Stimulated activated naive CD8-positive, alpha-beta T cell treated with anti-CD3 and anti-CD28 coated beads, Interleukin-15, amount 100 ng/mL, for 72 hours (primary cell): ENCODE results near the gene KCNT1.

Experiments
- ATAC-seq: fragments of 150-1000 bp; cut with Tn5 transposase; 2 replicates; pipeline ENCODE4 v1.10.0; 2021; ENCODE audit warnings: mild to moderate bottlenecking, moderate library complexity
- DNase-seq, 2 donors: peaks; one replicate each; pipeline ENCODE4 v3.0.0; 2021 to 2022
- H3K27ac Mint-ChIP-seq, 2 donors: one replicate each; pipeline ENCODE4 v1.8.0; 2022; ENCODE audit warnings: mild to moderate bottlenecking in 2 of 2, mixed read lengths in 2 of 2, moderate library complexity in 2 of 2
- H3K27me3 Mint-ChIP-seq: one replicate; pipeline ENCODE4 v1.8.0; 2022; ENCODE audit warnings: mixed read lengths
- H3K4me1 Mint-ChIP-seq: one replicate; pipeline ENCODE4 v1.8.0; 2022; ENCODE audit warnings: mild to moderate bottlenecking, mixed read lengths
- H3K4me3 Mint-ChIP-seq, 2 donors: one replicate each; pipeline ENCODE4 v1.8.0; 2022; ENCODE audit warnings: mild to moderate bottlenecking in 2 of 2, mixed read lengths in 2 of 2, moderate library complexity in 1 of 2
- H3K9me3 Mint-ChIP-seq, 2 donors: one replicate each; pipeline ENCODE4 v1.8.0; 2022; ENCODE audit warnings: mixed read lengths in 2 of 2

The KCNT1 gene

GRCh38 chr9:135704483-135704882, 2.5 kb downstream of the KCNT1 start:
- Mint-ChIP-seq H3K4me1 (no peaks in the 10 kb centered on the region), H3K9me3 (no peaks in the 10 kb centered on the region), H3K27ac (no peak overlapping the region), H3K4me3 (no peak overlapping the region), H3K27me3 (peaks cover 57% of the 10 kb centered on the region)
- DNase-seq = no peak
- ATAC-seq = no peak

- H3K4me1 Mint-ChIP-seq = no peaks in the 10 kb centered on the region
- H3K27ac Mint-ChIP-seq = no peak overlapping the region
- DNase-seq (no peak), ATAC-seq (no peak)
- H3K27me3 Mint-ChIP-seq = peaks cover 62% of the 10 kb centered on the region
- H3K9me3 Mint-ChIP-seq = no peaks in the 10 kb centered on the region
- no peak overlapping the region for H3K4me3 Mint-ChIP-seq
These were observed 3.4 kb downstream of the KCNT1 start for GRCh38 chr9:135705376-135705775.

GRCh38 chr9:135706288-135706687, 4.3 kb downstream of the KCNT1 start:
- no peaks in the 10 kb centered on the region for H3K4me1 Mint-ChIP-seq

GRCh38 chr9:135707252-135708138, 5.5 kb downstream of the KCNT1 start:
- no peaks in the 10 kb centered on the region for H3K4me1 Mint-ChIP-seq
- no peaks in the 10 kb centered on the region for H3K9me3 Mint-ChIP-seq
- H3K27ac Mint-ChIP-seq = no peak overlapping the region
- H3K4me3 Mint-ChIP-seq = no peak overlapping the region
- ATAC-seq (no peak), DNase-seq (no peak)
- H3K27me3 Mint-ChIP-seq = peaks cover 61% of the 10 kb centered on the region

More at GRCh38 chr9:135706288-135706687, 4.3 kb downstream of the KCNT1 start:
- Mint-ChIP-seq H3K4me3 (no peak overlapping the region), H3K9me3 (no peaks in the 10 kb centered on the region), H3K27ac (no peak overlapping the region), H3K27me3 (peaks cover 53% of the 10 kb centered on the region)
- ATAC-seq (no peak), DNase-seq (no peak)

- Mint-ChIP-seq H3K9me3 (no peaks in the 10 kb centered on the region), H3K27me3 (peaks cover 61% of the 10 kb centered on the region), H3K4me1 (no peaks in the 10 kb centered on the region), H3K27ac (no peak overlapping the region), H3K4me3 (no peak overlapping the region)
- no peak for DNase-seq
- ATAC-seq = no peak
These were observed 6.2 kb downstream of the KCNT1 start for GRCh38 chr9:135708164-135708563.

- H3K27ac Mint-ChIP-seq = no peak overlapping the region
- DNase-seq = no peak
- no peaks in the 10 kb centered on the region for H3K9me3 Mint-ChIP-seq
- ATAC-seq = no peak
- peaks cover 5% of the 10 kb centered on the region for H3K4me1 Mint-ChIP-seq
- H3K4me3 Mint-ChIP-seq = no peak overlapping the region
- H3K27me3 Mint-ChIP-seq = peaks cover 64% of the 10 kb centered on the region
These were observed 9.4 kb downstream of the KCNT1 start for GRCh38 chr9:135711391-135711790.

GRCh38 chr9:135711881-135712280, 9.9 kb downstream of the KCNT1 start:
- ATAC-seq (no peak), DNase-seq (no peak)
- Mint-ChIP-seq H3K27me3 (peaks cover 69% of the 10 kb centered on the region), H3K27ac (no peak overlapping the region), H3K4me1 (peaks cover 5% of the 10 kb centered on the region), H3K4me3 (no peak overlapping the region), H3K9me3 (no peaks in the 10 kb centered on the region)

- Mint-ChIP-seq H3K4me3 (no peak overlapping the region), H3K4me1 (peaks cover 5% of the 10 kb centered on the region), H3K27me3 (peaks cover 76% of the 10 kb centered on the region), H3K9me3 (no peaks in the 10 kb centered on the region), H3K27ac (no peak overlapping the region)
- DNase-seq (no peak), ATAC-seq (no peak)
These were observed 10.8 kb downstream of the KCNT1 start for GRCh38 chr9:135712613-135713295.

GRCh38 chr9:135714242-135715055, 12.5 kb downstream of the KCNT1 start:
- no peak overlapping the region for H3K27ac Mint-ChIP-seq
- H3K4me1 Mint-ChIP-seq = peaks cover 5% of the 10 kb centered on the region
- no peak overlapping the region for H3K4me3 Mint-ChIP-seq
- peaks cover 77% of the 10 kb centered on the region for H3K27me3 Mint-ChIP-seq
- no peak for ATAC-seq
- H3K9me3 Mint-ChIP-seq = no peaks in the 10 kb centered on the region
- no peak for DNase-seq

- Mint-ChIP-seq H3K27me3 (peaks cover 72% of the 10 kb centered on the region), H3K4me1 (peaks cover 5% of the 10 kb centered on the region), H3K4me3 (no peak overlapping the region), H3K9me3 (no peaks in the 10 kb centered on the region), H3K27ac (no peak overlapping the region)
- no peak for DNase-seq
- ATAC-seq = no peak
These were observed 13.1 kb downstream of the KCNT1 start for GRCh38 chr9:135715056-135715595.

GRCh38 chr9:135716045-135716444, 14.1 kb downstream of the KCNT1 start:
- Mint-ChIP-seq H3K4me1 (peaks cover 5% of the 10 kb centered on the region), H3K4me3 (no peak overlapping the region), H3K27ac (no peak overlapping the region), H3K27me3 (peaks cover 70% of the 10 kb centered on the region), H3K9me3 (no peaks in the 10 kb centered on the region)
- ATAC-seq (no peak), DNase-seq (no peak)

GRCh38 chr9:135717410-135717809, 15.4 kb downstream of the KCNT1 start:
- DNase-seq = no peak

GRCh38 chr9:135718616-135719015, 16.6 kb downstream of the KCNT1 start:
- H3K4me3 Mint-ChIP-seq = no peak overlapping the region
- DNase-seq = no peak
- no peaks in the 10 kb centered on the region for H3K9me3 Mint-ChIP-seq
- peaks cover 49% of the 10 kb centered on the region for H3K27me3 Mint-ChIP-seq
- peaks cover 4% of the 10 kb centered on the region for H3K4me1 Mint-ChIP-seq
- H3K27ac Mint-ChIP-seq = no peak overlapping the region
- no peak for ATAC-seq

More at GRCh38 chr9:135717410-135717809, 15.4 kb downstream of the KCNT1 start:
- H3K4me3 Mint-ChIP-seq = no peak overlapping the region
- ATAC-seq = no peak
- H3K4me1 Mint-ChIP-seq = peaks cover 5% of the 10 kb centered on the region
- H3K27me3 Mint-ChIP-seq = peaks cover 62% of the 10 kb centered on the region
- no peak overlapping the region for H3K27ac Mint-ChIP-seq
- H3K9me3 Mint-ChIP-seq = no peaks in the 10 kb centered on the region

- Mint-ChIP-seq H3K9me3 (no peaks in the 10 kb centered on the region), H3K27ac (no peak overlapping the region), H3K4me3 (no peak overlapping the region), H3K27me3 (peaks cover 44% of the 10 kb centered on the region), H3K4me1 (no peaks in the 10 kb centered on the region)
- ATAC-seq = no peak
- no peak for DNase-seq
These were observed 17.5 kb downstream of the KCNT1 start for GRCh38 chr9:135719472-135719871.

GRCh38 chr9:135722365-135722764, 20.4 kb downstream of the KCNT1 start:
- Mint-ChIP-seq H3K4me1 (no peaks in the 10 kb centered on the region), H3K9me3 (no peaks in the 10 kb centered on the region), H3K4me3 (no peak overlapping the region), H3K27ac (no peak overlapping the region), H3K27me3 (peaks cover 26% of the 10 kb centered on the region)
- DNase-seq (no peak), ATAC-seq (no peak)
